Heart left ventricle (tissue), 16 donors: ENCODE results near the gene CFAP46. TPM values are rescaled to one million over a fixed set of nuclear protein-coding genes. Genes with fewer than 3 reads are reported as not detected.
A peak's percentile ranks its signal among the peaks of the same experiment; 100 is the strongest.

ENCODE experiments used
- ATAC-seq, 4 donors: fragments of 200-7000 bp; cut with Tn5 transposase; one replicate each; pipeline ENCODE4 v1.9.1; 2020 to 2022; ENCODE audit warnings: moderate library complexity in 4 of 4, mild to moderate bottlenecking in 3 of 4, moderate number of reproducible peaks in 1 of 4
- DNase-seq, 5 donors: peaks; one replicate each; pipeline ENCODE4 v3.0.0-alpha.2; 2020
- H3K27ac ChIP-seq, 12 donors: fragments of 200-600 bp; sonication (generic) in 4 of 12; one replicate each; pipeline versions ENCODE4 v1.5.0 to v1.8.0; 2016 to 2022; ENCODE audit warnings: mild to moderate bottlenecking in 2 of 12
- H3K27me3 ChIP-seq, 9 donors: fragments of 200-600 bp; sonication (generic) in 2 of 9; one replicate each; pipeline versions ENCODE4 v1.5.1 to v1.8.0; 2016 to 2022; ENCODE audit warnings: mild to moderate bottlenecking in 3 of 9
- H3K36me3 ChIP-seq, 9 donors: fragments of 200-600 bp; sonication (generic) in 2 of 9; one replicate each; pipeline versions ENCODE4 v1.5.0 to v1.8.0; 2018 to 2022; ENCODE audit warnings: mild to moderate bottlenecking in 2 of 9
- H3K4me1 ChIP-seq, 12 donors: fragments of 200-600 bp; sonication (generic) in 4 of 12; one replicate each; pipeline versions ENCODE4 v1.5.0 to v1.8.0; 2016 to 2022; ENCODE audit warnings: mild to moderate bottlenecking in 3 of 12
- H3K4me3 ChIP-seq, 12 donors: fragments of 200-600 bp; sonication (generic) in 4 of 12; one replicate each; pipeline versions ENCODE4 v1.5.0 to v1.8.0; 2017 to 2022; ENCODE audit warnings: mild to moderate bottlenecking in 9 of 12, moderate library complexity in 4 of 12
- H3K9me3 ChIP-seq, 12 donors: fragments of 200-600 bp; sonication (generic) in 4 of 12; one replicate each; pipeline versions ENCODE4 v1.5.0 to v1.8.0; 2016 to 2022; ENCODE audit warnings: mild to moderate bottlenecking in 1 of 12
- CTCF ChIP-seq, 12 donors: fragments of 200-600 bp; sonication (generic) in 4 of 12; IDR thresholded peaks; one replicate each; pipeline versions ENCODE4 v1.5.0 to v1.8.0; 2018 to 2022; ENCODE audit warnings: antibody characterized with exemption in 12 of 12, mild to moderate bottlenecking in 5 of 12
- POLR2A ChIP-seq, 2 donors: fragments of 450-650 bp; IDR thresholded peaks; one replicate each; pipeline ENCODE4 v1.6.1; 2017; ENCODE audit warnings: antibody characterized with exemption in 2 of 2, mild to moderate bottlenecking in 2 of 2, moderate library complexity in 2 of 2
- WGBS, 4 donors: extraction: QIAGEN DNeasy Blood & Tissue Kit in 2 of 4; methylation state at CpG; one replicate each; pipeline versions ENCODE4 v1.1.5 to v1.1.7; 2013 to 2018; 5-methylcytosine and 5-hydroxymethylcytosine counted together
- intact Hi-C, 10 donors: fragments of 100-400 bp; cut with DNase I; formaldehyde crosslinking; loops; one replicate each; pipeline versions ENCODE4 v1.11.1 to v1.14.2; 2022
- polyA plus RNA-seq, 2 donors: library from polyadenylated mRNA; stranded (reverse); fragments of 200-250 nt; gene quantifications; one replicate each; pipeline ENCODE4 v1.2.3, GENCODE V29; 2013
- total RNA-seq, 9 donors: library from RNA; depleted of rRNA in 2 of 9; stranded (reverse); fragments of >200 nt in 2 of 9; fragmentation: NEBNext Ultra II Directional in 3 of 9; extraction: Animal tissue kit (Norgen Biotek cat#: 25700) in 3 of 9; gene quantifications; one replicate each; pipeline versions ENCODE4 v1.1.0 to v1.2.4, GENCODE V29; 2016 to 2023
- donor health status: ischemic (EF 13 %, LVEDD 7.1; RV severe dilation, severe dysfunction).
- donor health status: healthy with polysubstance abuse.
- donor health status: DM: no; HTN: yes; CAD: no.
- donor health status: DM: no; HTN: no; CAD: no.
- donor health status: ischemic (EF 25% LVEDD 6.9; RV normal size, moderate dysfunction).
- donor health status: ischemic (EF 25% LVEDD 5.7; RV mildly dilated, moderate dysfunction).
- donor health status: healthy.
- donor health status: DM: yes; HTN: yes; CAD: no.
- donor health status: ischemic (EF 35%, LVEDD 5.7; RV mildly dilated, moderate dysfunction).
- donor health status: nonischemic (EF 11% LVEDD 7.7; RV severe dilation, severe dysfunction).
- donor health status: DM: yes; HTN: yes; CAD: no.
- donor health status: PGD.
- donor health status: ischemic (EF 29% LVEDD 5.4; RV normal size, mild dysfunction).
- donor health status: nonischemic (EF 23%, LVEDD 6.1; RV moderate dilation, normal function).

Gene CFAP46
- total and polyA plus RNA-seq, 11 donors: 0.61 to 1.8 (median 0.95) TPM

DNA sequence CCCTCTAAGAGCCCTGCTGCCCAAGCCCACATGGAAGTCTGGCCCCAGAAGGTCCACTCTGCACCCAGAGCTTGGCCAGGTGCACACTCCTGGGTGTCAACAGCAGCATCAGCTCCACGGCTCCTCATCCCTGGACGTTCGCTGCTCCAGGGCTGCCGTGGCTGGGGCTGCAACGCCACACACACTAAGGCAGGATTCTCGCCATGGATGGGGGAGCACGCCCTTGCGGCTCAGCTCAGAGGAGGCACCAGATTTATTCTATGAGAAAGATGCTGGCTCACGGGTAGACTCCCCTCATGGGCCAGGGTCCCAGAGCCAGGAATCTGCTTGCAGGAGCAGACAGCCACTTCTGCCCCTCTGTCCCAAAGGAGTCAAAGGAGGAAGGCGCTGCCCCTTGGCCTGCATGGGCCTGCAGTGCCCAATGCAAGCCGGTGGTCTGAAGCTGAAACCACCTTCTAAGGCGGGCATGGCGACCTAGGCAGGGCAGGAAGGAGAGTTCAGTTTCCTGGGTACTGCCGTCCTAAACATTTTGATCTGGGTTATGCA lies 42.1 kb downstream of the CFAP46 start:
- ATAC-seq (no peak), DNase-seq (peak in 3 of 5 donors; percentile 5 to 53 (median 7))
- peaks cover 0 to 21% (median 4%) of the 10 kb centered on the region in 12 donors for H3K9me3 ChIP-seq
- WGBS, 4 donors: 88 to 95% (median 92%) methylated on average over 5 to 14 of the region's 14 CpGs
- H3K4me1 ChIP-seq: no peaks in the 10 kb centered on the region
- no peak overlapping the region for H3K27ac ChIP-seq
- no peaks in the 10 kb centered on the region for H3K36me3 ChIP-seq
- TF ChIP-seq CTCF (IDR thresholded peaks at IDR 0.05) (no peak), POLR2A (IDR thresholded peaks at IDR 0.05) (no peak)
- no peak overlapping the region for H3K4me3 ChIP-seq
- H3K27me3 ChIP-seq: peaks cover 0 to 5% (median 0%) of the 10 kb centered on the region in 9 donors
- intact Hi-C loops: loop anchor here in 2 of 10 donors (10.0 kb wide), 2 partner anchors 225 to 415 kb away; no protein-coding TSS in a partner anchor

DNA sequence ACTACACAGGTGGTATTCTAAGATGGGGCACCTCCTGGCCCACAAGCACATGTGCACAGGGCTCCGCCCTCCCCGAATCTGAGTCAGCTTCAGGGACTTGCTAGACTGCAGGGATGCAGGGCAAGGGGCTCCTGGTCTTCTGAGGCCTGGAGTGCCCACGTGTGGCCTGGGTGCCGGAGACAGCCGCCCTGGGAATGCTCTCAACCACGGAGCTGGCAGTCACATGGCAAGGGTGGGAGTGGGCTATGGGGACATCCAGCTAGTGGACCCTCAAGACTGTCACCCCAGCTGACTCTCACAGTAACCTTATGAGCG lies 42.7 kb downstream of the CFAP46 start:
- ATAC-seq (no peak), DNase-seq (peak in 2 of 5 donors; percentile 10 to 47)
- no peaks in the 10 kb centered on the region for H3K36me3 ChIP-seq
- intact Hi-C loops: loop anchor here in 2 of 10 donors (10.0 kb wide), 2 partner anchors 225 to 415 kb away; no protein-coding TSS in a partner anchor
- H3K4me1 ChIP-seq: no peaks in the 10 kb centered on the region
- H3K27me3 ChIP-seq: peaks cover 0 to 6% (median 0%) of the 10 kb centered on the region in 9 donors
- WGBS, 4 donors: 72 to 81% (median 77%) methylated on average over 5 to 7 of the region's 7 CpGs
- TF ChIP-seq CTCF (IDR thresholded peaks at IDR 0.05): no peak
- TF ChIP-seq POLR2A (IDR thresholded peaks at IDR 0.05): no peak
- peaks cover 0 to 17% (median 2%) of the 10 kb centered on the region in 12 donors for H3K9me3 ChIP-seq
- H3K27ac ChIP-seq: no peak overlapping the region
- H3K4me3 ChIP-seq: no peak overlapping the region

- no peak overlapping the region for H3K4me3 ChIP-seq
- DNase-seq: peak in 2 of 5 donors; percentile 13 to 46
- peaks cover 0 to 12% (median 0%) of the 10 kb centered on the region in 9 donors for H3K27me3 ChIP-seq
- WGBS, 4 donors: 91 to 98% (median 92%) methylated on average over 13 to 30 of the region's 30 CpGs
- H3K27ac ChIP-seq: no peak overlapping the region
- no peaks in the 10 kb centered on the region for H3K4me1 ChIP-seq
- peak in 1 of 4 donors; percentile 29 for ATAC-seq
- no peaks in the 10 kb centered on the region for H3K36me3 ChIP-seq
- no peak for TF ChIP-seq CTCF (IDR thresholded peaks at IDR 0.05)
- TF ChIP-seq POLR2A (IDR thresholded peaks at IDR 0.05): no peak
- intact Hi-C loops: no loop called here
- H3K9me3 ChIP-seq: peaks cover 0 to 14% (median 2%) of the 10 kb centered on the region in 12 donors
These were observed 43.2 kb downstream of the CFAP46 start for GRCh38 chr10:132899054-132899750.

DNA sequence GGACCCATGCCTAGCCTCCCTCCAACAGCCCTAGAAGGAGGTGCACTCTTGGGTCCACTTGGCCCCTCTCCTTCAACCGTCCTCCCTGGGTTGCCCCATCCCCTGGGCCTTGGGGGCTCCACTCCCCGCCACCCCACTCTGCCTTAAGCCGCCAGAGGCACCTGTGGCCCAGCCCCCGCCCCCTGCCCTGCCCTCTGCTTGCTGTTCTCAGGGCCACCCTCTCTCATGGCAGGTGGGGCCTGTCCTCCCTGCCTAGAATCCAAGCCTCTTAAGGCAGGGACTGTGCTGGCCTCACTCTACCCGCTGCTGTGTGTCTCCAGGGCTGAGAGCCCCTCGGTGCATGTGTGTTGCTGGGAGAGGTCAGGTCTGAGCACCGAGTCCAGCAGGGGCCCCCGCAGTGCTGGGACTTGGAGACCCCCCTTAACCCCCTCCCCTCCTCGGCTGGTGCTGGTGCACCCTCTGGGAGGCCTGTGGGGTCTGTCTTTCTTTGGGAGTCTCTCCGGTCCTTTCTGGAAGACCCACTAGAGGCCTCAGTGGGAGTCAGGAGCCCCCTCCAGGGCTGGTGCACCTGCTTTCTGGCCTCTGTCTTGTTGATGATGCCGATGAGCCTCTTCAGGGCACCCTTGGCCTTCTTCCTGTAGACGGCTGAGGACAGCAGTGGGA lies 43.8 kb downstream of the CFAP46 start:
- intact Hi-C loops: no loop called here
- DNase-seq: peak in 3 of 5 donors; percentile 11 to 49 (median 23)
- no peaks in the 10 kb centered on the region for H3K36me3 ChIP-seq
- H3K4me1 ChIP-seq: no peaks in the 10 kb centered on the region
- H3K27me3 ChIP-seq: peaks cover 0 to 18% (median 0%) of the 10 kb centered on the region in 9 donors
- ATAC-seq: peak in 1 of 4 donors; percentile 26
- WGBS, 4 donors: 80 to 92% (median 87%) methylated on average over 7 to 12 of the region's 12 CpGs
- no peak overlapping the region for H3K27ac ChIP-seq
- H3K9me3 ChIP-seq: peaks cover 0 to 13% (median 2%) of the 10 kb centered on the region in 12 donors
- H3K4me3 ChIP-seq: no peak overlapping the region
- TF ChIP-seq CTCF (IDR thresholded peaks at IDR 0.05) (no peak), POLR2A (IDR thresholded peaks at IDR 0.05) (no peak)
